Measurements from ENCODE around the gene APOL3.
A peak's percentile ranks its signal among the peaks of the same experiment; 100 is the strongest.
"Not testable (repeated sequence)": the region's sequence is repeated elsewhere in the genome, so short reads cannot be mapped to it uniquely, and the experiment has no call there.

The APOL3 gene

DNA sequence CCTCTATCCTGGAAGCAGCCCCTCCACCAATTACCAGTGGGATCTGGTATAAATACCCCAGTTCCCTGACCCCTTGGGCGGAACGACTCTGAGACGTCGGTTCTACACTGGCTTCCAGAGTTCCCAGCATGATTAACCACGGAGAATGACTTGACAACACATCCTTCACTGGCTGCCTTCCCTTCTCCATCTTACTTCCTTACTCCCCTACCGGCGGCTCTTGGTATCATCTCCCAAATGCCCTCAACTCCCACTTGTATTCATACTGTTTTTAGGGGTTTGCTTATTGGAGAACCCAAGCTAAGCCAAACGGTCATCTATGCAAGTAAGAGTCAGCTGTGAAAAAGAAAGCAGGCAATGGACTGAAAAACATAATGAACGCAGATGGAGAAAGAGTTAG is 56.1 kb downstream of the APOL3 start:
- TF ChIP-seq, protein P1, sequence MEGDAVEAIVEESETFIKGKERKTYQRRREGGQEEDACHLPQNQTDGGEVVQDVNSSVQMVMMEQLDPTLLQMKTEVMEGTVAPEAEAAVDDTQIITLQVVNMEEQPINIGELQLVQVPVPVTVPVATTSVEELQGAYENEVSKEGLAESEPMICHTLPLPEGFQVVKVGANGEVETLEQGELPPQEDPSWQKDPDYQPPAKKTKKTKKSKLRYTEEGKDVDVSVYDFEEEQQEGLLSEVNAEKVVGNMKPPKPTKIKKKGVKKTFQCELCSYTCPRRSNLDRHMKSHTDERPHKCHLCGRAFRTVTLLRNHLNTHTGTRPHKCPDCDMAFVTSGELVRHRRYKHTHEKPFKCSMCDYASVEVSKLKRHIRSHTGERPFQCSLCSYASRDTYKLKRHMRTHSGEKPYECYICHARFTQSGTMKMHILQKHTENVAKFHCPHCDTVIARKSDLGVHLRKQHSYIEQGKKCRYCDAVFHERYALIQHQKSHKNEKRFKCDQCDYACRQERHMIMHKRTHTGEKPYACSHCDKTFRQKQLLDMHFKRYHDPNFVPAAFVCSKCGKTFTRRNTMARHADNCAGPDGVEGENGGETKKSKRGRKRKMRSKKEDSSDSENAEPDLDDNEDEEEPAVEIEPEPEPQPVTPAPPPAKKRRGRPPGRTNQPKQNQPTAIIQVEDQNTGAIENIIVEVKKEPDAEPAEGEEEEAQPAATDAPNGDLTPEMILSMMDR (IDR thresholded peaks at IDR 0.05; ENCODE audit: borderline replicate concordance, control extremely low read depth, extremely low read depth, insufficient read depth, missing control alignments): no peak
- in situ Hi-C loops (cut with MboI; ENCODE audit: low sequenced_read_pairs, unreplicated experiment): no loop called here
- DNase-seq (ENCODE audit: low spot score): no peak

DNA sequence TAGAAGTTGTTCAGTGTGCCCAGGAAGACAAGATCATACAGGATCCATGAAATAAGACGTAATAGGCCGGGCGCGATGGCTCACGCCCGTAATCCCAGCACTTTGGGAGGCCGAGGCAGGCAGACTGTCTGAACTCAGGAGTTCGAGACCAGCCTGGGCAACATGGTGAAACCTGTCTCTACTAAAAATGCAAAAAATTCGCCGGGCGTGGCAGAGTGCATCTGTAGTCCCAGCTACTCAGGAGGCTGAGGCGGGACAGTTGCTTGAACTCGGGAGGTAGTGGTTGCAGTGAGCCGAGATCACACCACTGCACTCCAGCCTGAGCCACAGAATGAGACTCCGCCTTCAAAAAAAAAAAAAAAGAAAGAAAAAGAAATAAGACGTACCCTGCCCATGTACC is 56.7 kb downstream of the APOL3 start:
- TF ChIP-seq, protein P1 (IDR thresholded peaks at IDR 0.05; ENCODE audit: borderline replicate concordance, control extremely low read depth, extremely low read depth, insufficient read depth, missing control alignments): no peak
- DNase-seq (ENCODE audit: low spot score): no peak
- in situ Hi-C loops (cut with MboI; ENCODE audit: low sequenced_read_pairs, unreplicated experiment): no loop called here

DNA sequence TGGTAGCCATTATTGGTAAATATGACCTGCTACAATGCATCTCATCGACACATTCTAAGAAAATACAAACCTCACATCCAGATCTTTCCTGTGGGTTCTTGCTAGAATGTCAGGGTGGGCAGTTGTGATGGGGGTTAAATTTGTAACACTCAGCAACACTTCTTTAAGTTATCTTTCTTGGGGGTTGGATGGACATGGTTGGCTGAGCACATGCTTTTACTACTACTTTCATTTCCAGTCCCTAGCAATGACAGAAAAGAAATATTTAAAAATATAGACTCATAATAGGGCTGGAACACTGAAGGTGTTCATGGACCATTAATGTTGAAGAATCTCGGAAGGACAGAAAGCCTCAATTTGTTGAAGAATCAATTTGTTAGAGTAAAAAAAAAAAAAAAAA is 57.6 kb downstream of the APOL3 start:
- in situ Hi-C loops (cut with MboI; ENCODE audit: low sequenced_read_pairs, unreplicated experiment): no loop called here
- peak; percentile 49 for DNase-seq (ENCODE audit: low spot score)
- TF ChIP-seq, protein P1 (IDR thresholded peaks at IDR 0.05; ENCODE audit: borderline replicate concordance, control extremely low read depth, extremely low read depth, insufficient read depth, missing control alignments): no peak

DNA sequence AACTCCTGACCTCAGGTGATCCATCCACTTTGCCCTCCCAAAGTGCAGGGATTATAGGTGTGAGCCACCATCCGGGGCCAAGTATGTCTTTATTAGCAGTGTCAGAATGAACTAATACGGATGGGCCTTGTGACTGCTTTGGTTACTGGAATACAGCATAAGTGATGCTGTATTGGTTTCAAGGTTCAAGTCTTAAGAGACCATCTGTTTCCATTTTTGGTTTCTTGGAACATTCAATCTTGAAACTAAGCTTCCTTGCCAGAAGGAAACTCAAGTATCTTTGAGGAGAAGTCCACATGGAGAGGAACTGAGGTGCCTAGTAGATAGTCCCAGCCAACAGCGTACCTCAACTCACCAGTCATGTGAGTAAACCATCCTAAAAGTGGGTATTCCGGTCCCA is 58.8 kb downstream of the APOL3 start:
- DNase-seq (ENCODE audit: low spot score): no peak
- TF ChIP-seq, protein P1 (IDR thresholded peaks at IDR 0.05; ENCODE audit: borderline replicate concordance, control extremely low read depth, extremely low read depth, insufficient read depth, missing control alignments): no peak

DNA sequence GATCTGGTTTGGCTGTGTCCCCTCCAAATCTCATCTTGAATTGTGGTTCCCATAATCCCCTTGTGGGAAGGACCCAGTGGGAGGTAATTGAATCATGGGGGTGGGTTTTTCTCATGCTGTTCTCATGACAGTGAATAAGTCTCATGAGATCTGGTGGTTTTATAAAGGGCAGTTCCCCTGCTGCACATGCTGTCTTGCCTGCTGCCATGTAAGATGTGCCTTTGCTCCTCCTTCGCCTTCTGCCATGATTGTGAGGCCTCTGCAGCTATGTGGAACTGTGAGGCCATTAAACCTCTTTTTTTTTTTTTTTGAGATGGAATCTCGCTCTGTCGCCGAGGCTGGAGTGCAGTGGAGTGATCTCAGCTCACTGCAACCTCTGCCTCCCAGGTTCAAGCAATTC is 59.6 kb downstream of the APOL3 start:
- DNase-seq (ENCODE audit: low spot score); in situ Hi-C loops (cut with MboI; ENCODE audit: low sequenced_read_pairs, unreplicated experiment): not testable (repeated sequence)

More for the DNA sequence above, 58.8 kb downstream of the APOL3 start:
- in situ Hi-C loops (cut with MboI; ENCODE audit: low sequenced_read_pairs, unreplicated experiment): no loop called here

DNA sequence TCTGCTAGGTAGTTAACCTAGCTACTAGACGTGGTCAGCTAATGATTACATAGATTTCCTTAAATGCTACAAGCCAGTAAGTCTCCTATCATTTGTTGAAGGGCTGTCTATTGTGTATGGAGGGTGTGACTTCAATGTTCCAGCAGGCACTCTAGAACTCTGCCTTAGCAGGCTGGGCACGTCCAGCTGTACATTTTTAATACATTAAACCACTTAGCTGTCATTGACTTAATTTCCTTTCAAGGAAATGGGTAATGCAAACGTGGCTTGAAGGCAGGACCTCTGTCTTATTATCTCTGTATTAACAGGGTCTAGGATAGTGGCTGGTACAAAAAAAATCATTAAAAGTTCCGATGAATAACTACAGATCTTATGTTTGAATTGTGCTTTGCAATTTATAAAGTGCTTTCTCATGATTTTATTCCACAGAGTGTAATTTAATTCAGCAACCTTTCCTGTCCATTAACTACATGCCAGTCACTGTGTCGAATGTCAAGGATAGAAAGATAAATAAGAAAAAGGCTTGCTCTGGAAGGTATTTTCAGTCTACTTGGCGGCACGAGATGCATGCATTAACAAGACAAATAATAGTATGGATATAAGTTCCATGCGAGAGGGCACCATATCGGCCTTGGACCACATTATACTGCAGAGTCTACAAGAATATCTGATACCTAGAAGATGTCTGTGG is 60.3 kb downstream of the APOL3 start:
- TF ChIP-seq, protein P1 (IDR thresholded peaks at IDR 0.05; ENCODE audit: borderline replicate concordance, control extremely low read depth, extremely low read depth, insufficient read depth, missing control alignments): no peak

DNA sequence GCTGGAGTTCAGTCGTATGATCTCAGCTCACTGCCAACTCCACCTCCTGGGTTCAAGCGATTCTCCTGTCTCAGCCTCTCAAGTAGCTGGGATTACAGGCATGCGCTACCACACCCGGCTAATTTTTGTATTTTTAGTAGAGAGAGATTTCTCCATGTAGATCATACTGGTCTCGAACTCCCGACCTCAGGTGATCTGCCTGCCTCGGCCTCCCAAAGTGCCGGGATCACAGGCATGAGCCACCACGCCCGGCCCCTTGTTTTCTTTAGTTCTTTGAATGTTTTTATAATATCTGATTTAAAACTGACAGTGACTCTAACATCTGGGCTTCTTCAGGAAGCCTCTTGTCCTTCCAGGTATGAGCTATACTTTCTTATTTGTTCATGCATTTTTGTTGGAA is 61.0 kb downstream of the APOL3 start:
- in situ Hi-C loops (cut with MboI; ENCODE audit: low sequenced_read_pairs, unreplicated experiment); DNase-seq (ENCODE audit: low spot score): not testable (repeated sequence)

More for the DNA sequence above, 60.3 kb downstream of the APOL3 start:
- DNase-seq (ENCODE audit: low spot score): no peak
- in situ Hi-C loops (cut with MboI; ENCODE audit: low sequenced_read_pairs, unreplicated experiment): no loop called here

DNA sequence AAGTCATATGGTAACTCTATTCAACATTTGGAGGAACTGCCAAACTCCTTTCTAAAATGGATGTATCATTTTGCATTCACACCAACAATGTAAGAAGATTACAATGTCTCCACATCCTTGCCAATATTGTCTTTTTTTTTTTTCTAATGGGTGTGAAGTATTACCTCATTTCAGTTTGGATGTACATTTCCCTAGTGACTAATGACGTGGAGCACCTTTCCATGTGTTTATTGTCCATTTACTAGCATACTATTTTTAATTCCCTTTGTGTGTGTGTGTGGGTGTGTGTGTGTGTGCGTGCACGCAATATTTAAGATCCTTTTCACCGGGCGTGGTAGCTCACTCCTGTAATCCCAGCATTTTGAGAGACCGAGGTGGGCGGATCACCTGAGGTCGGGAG is 62.7 kb downstream of the APOL3 start:
- TF ChIP-seq, protein P1 (IDR thresholded peaks at IDR 0.05; ENCODE audit: borderline replicate concordance, control extremely low read depth, extremely low read depth, insufficient read depth, missing control alignments): no peak
- in situ Hi-C loops (cut with MboI; ENCODE audit: low sequenced_read_pairs, unreplicated experiment): no loop called here
- DNase-seq (ENCODE audit: low spot score): no peak

DNA sequence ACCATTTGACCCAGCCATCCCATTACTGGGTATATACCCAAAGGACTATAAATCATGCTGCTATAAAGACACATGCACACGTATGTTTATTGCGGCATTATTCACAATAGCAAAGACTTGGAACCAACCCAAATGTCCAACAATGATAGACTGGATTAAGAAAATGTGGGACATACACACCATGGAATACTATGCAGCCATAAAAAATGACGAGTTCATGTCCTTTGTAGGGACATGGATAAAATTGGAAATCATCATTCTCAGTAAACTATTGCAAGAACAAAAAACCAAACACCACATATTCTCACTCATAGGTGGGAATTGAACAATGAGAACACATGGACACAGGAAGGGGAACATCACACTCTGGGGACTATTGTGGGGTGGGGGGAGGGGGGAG is 69.8 kb downstream of the APOL3 start:
- DNase-seq (ENCODE audit: low spot score); in situ Hi-C loops (cut with MboI; ENCODE audit: low sequenced_read_pairs, unreplicated experiment): not testable (repeated sequence)

Measured in GM13976 (cell line).